Measurements from ENCODE around the gene BRINP1. TPM values are rescaled to one million over a fixed set of nuclear protein-coding genes. Genes with fewer than 3 reads are reported as not detected.
A peak's percentile ranks its signal among the peaks of the same experiment; 100 is the strongest.

Gene BRINP1
- total RNA-seq, 1 experiment from 2014 or later: 14.0 TPM

GRCh38 chr9:119284587-119285337 lies 84.5 kb downstream of the BRINP1 start:
- H3K4me1 ChIP-seq (ENCODE audit: insufficient read depth, low read length): peaks cover 9% of the 10 kb centered on the region; the same call in 1 of the 2 replicates
- Mint-ChIP-seq H3K36me3 (ENCODE audit: insufficient read depth in 1 of 3, low read depth in 3 of 3) (peaks cover 0 to 6% (median 0%) of the 10 kb centered on the region in 3 experiments; a peak in 2 of 7 replicates), H3K4me3 (no peak overlapping the region), H3K27ac (peak overlapping the region in 1 of 3 experiments; percentile 95; a peak in 1 of 7 replicates), H3K4me1 (peaks cover 58 to 69% of the 10 kb centered on the region in 2 experiments), H3K9me3 (no peaks in the 10 kb centered on the region), H3K27me3 (ENCODE audit: low read depth) (no peaks in the 10 kb centered on the region)
- H3K9ac ChIP-seq (ENCODE audit: extremely low read depth, insufficient read length, low read length): no peak overlapping the region
- no peak overlapping the region for H2BK12ac ChIP-seq (ENCODE audit: insufficient read length, low read depth, low read length)
- no peak overlapping the region for H3K14ac ChIP-seq (ENCODE audit: insufficient read depth, low read length)
- H3K9me3 ChIP-seq (ENCODE audit: control insufficient read depth, low read depth, low read length): no peaks in the 10 kb centered on the region
- H3K4ac ChIP-seq (ENCODE audit: low read depth, low read length): no peak overlapping the region
- H3K23ac ChIP-seq (ENCODE audit: insufficient read length, low read depth, low read length): no peak overlapping the region
- no peaks in the 10 kb centered on the region for H3K27me3 ChIP-seq (ENCODE audit: insufficient read depth, low read length)
- no peaks in the 10 kb centered on the region for H4K20me1 ChIP-seq (ENCODE audit: control insufficient read depth, insufficient read depth, insufficient read length)
- no peak overlapping the region for H2BK15ac ChIP-seq (ENCODE audit: low read depth, low read length)
- H4K8ac ChIP-seq (replicated peaks; ENCODE audit: insufficient read length, low read depth, low read length): no peak overlapping the region
- no peak overlapping the region for H2BK20ac ChIP-seq (ENCODE audit: low read depth, low read length, poor library complexity, severe bottlenecking)
- no peak overlapping the region for H3K18ac ChIP-seq (ENCODE audit: insufficient read length, low read depth, low read length)
- H3K23me2 ChIP-seq (ENCODE audit: insufficient read length, low read depth, low read length, poor library complexity, severe bottlenecking): peaks cover 3% of the 10 kb centered on the region
- no peaks in the 10 kb centered on the region for H3K79me1 ChIP-seq (ENCODE audit: insufficient read depth, low read depth, low read length, poor library complexity, severe bottlenecking)
- no peaks in the 10 kb centered on the region; the same call in 1 of the 2 replicates for H3K79me2 ChIP-seq (ENCODE audit: insufficient read depth, low read length)
- no CpG with 5 or more reads among the region's 12 CpGs for WGBS (ENCODE audit: extremely low coverage, insufficient read length, low lambda C conversion rate)
- no peak overlapping the region for H3K56ac ChIP-seq (ENCODE audit: insufficient read length, low read depth, low read length)
- no peak for TF ChIP-seq CTCF (conservative IDR thresholded peaks at IDR 0.05)
- no peak for DNase-seq
- H2AFZ ChIP-seq (ENCODE audit: low read length): no peak overlapping the region
- no peak overlapping the region for H2AK5ac ChIP-seq (ENCODE audit: insufficient read length, low read length)
- peak overlapping the region; percentile 26 for H2BK120ac ChIP-seq (ENCODE audit: low read depth, low read length, poor library complexity, severe bottlenecking)
- no peak overlapping the region for H4K91ac ChIP-seq (ENCODE audit: insufficient read length, low read depth, low read length)
- H3K27ac ChIP-seq (ENCODE audit: insufficient read length, low read depth, low read length): no peak overlapping the region
- no peak overlapping the region for H2BK5ac ChIP-seq (ENCODE audit: insufficient read length, low read length)
- H3T11ph ChIP-seq (ENCODE audit: low read length): no peak overlapping the region
- no peak overlapping the region for H4K5ac ChIP-seq (ENCODE audit: insufficient read length, low read depth, low read length)
- no peak overlapping the region for H3K4me2 ChIP-seq (ENCODE audit: insufficient read depth, insufficient read length, low read length)

Data from H9 (cell line).